LNCAP (cell line): Measurements from ENCODE around the gene CDK5RAP2.

Source experiments
- CTCF ChIP-seq: fragments of 450-650 bp; IDR thresholded peaks from 2 replicates; pipeline ENCODE4 v1.5.1; 2017; ENCODE audit warnings: mild to moderate bottlenecking

The CDK5RAP2 gene

GRCh38 chr9:120403543-120403856 is 176.5 kb downstream of the CDK5RAP2 start:
- TF ChIP-seq CTCF, result no peak

GRCh38 chr9:120402741-120403542 is 177.0 kb downstream of the CDK5RAP2 start:
- TF ChIP-seq CTCF, result no peak

GRCh38 chr9:120399940-120400339 is 180.0 kb downstream of the CDK5RAP2 start:
- TF ChIP-seq CTCF, result no peak

- TF ChIP-seq CTCF, result no peak
These were observed 181.7 kb downstream of the CDK5RAP2 start for GRCh38 chr9:120398286-120398685.

GRCh38 chr9:120397453-120397852 is 182.5 kb downstream of the CDK5RAP2 start:
- no peak for TF ChIP-seq CTCF

GRCh38 chr9:120396931-120397330 is 183.0 kb downstream of the CDK5RAP2 start:
- TF ChIP-seq CTCF, result no peak

- no peak for TF ChIP-seq CTCF
These were observed 183.5 kb downstream of the CDK5RAP2 start for GRCh38 chr9:120396418-120396817.

GRCh38 chr9:120395376-120395775 is 184.6 kb downstream of the CDK5RAP2 start:
- TF ChIP-seq CTCF, result no peak
